Measurements from ENCODE around the gene MYCBP2. TPM values are rescaled to one million over a fixed set of nuclear protein-coding genes. Genes with fewer than 3 reads are reported as not detected.

The MYCBP2 gene
- total RNA-seq, 1 donor from 2014 or later, result 264 TPM

- TF ChIP-seq CTCF (IDR thresholded peaks at IDR 0.05), result no peak
- Histone ChIP-seq H3K27me3 (no peaks in the 10 kb centered on the region), H3K4me3 (no peak overlapping the region), H3K27ac (no peak overlapping the region), H3K9me3 (no peaks in the 10 kb centered on the region), H3K36me3 (peaks cover 10 to 20% of the 10 kb centered on the region in 2 donors), H3K4me1 (no peaks in the 10 kb centered on the region)
- DNase-seq (ENCODE audit: low spot score in 2 of 2), result no peak
- intact Hi-C loops (cut with DNase I), result no loop called here
Measured at GRCh38 chr13:77225946-77226345, 100.9 kb downstream of the MYCBP2 start.

- DNase-seq (ENCODE audit: low spot score in 2 of 2), result no peak
- no peaks in the 10 kb centered on the region for H3K27me3 ChIP-seq
Measured at GRCh38 chr13:77222909-77223308, 104.0 kb downstream of the MYCBP2 start.

GRCh38 chr13:77222000-77222690 is 104.7 kb downstream of the MYCBP2 start:
- H3K9me3 ChIP-seq, result no peaks in the 10 kb centered on the region
- no peak for TF ChIP-seq CTCF (IDR thresholded peaks at IDR 0.05)
- intact Hi-C loops (cut with DNase I), result no loop called here
- H3K27me3 ChIP-seq, result no peaks in the 10 kb centered on the region
- no peak overlapping the region for H3K4me3 ChIP-seq
- peaks cover 10 to 41% of the 10 kb centered on the region in 2 donors for H3K36me3 ChIP-seq
- H3K4me1 ChIP-seq, result no peaks in the 10 kb centered on the region
- H3K27ac ChIP-seq, result no peak overlapping the region
- DNase-seq (ENCODE audit: low spot score in 2 of 2), result no peak

More at GRCh38 chr13:77222909-77223308, 104.0 kb downstream of the MYCBP2 start:
- peaks cover 10 to 35% of the 10 kb centered on the region in 2 donors for H3K36me3 ChIP-seq
- H3K4me1 ChIP-seq, result no peaks in the 10 kb centered on the region
- no peak overlapping the region for H3K4me3 ChIP-seq
- intact Hi-C loops (cut with DNase I), result no loop called here
- H3K27ac ChIP-seq, result no peak overlapping the region
- TF ChIP-seq CTCF (IDR thresholded peaks at IDR 0.05), result no peak
- H3K9me3 ChIP-seq, result no peaks in the 10 kb centered on the region

- peaks cover 15 to 68% of the 10 kb centered on the region in 2 donors for H3K36me3 ChIP-seq
- intact Hi-C loops (cut with DNase I), result no loop called here
- no peak for DNase-seq (ENCODE audit: low spot score in 2 of 2)
- H3K27ac ChIP-seq, result no peak overlapping the region
- no peaks in the 10 kb centered on the region for H3K9me3 ChIP-seq
- H3K4me1 ChIP-seq, result no peaks in the 10 kb centered on the region
- no peak for TF ChIP-seq CTCF (IDR thresholded peaks at IDR 0.05)
- no peak overlapping the region for H3K4me3 ChIP-seq
- H3K27me3 ChIP-seq, result no peaks in the 10 kb centered on the region
Measured at GRCh38 chr13:77219401-77219800, 107.5 kb downstream of the MYCBP2 start.

GRCh38 chr13:77218274-77218673 is 108.6 kb downstream of the MYCBP2 start:
- H3K9me3 ChIP-seq, result no peaks in the 10 kb centered on the region
- DNase-seq (ENCODE audit: low spot score in 2 of 2), result no peak
- H3K36me3 ChIP-seq, result peaks cover 17 to 70% of the 10 kb centered on the region in 2 donors
- H3K4me3 ChIP-seq, result no peak overlapping the region
- H3K27ac ChIP-seq, result no peak overlapping the region
- intact Hi-C loops (cut with DNase I), result no loop called here
- no peaks in the 10 kb centered on the region for H3K27me3 ChIP-seq
- no peak for TF ChIP-seq CTCF (IDR thresholded peaks at IDR 0.05)
- H3K4me1 ChIP-seq, result no peaks in the 10 kb centered on the region

Measured in ascending aorta (tissue), 2 donors.